Measurements from ENCODE around the gene ARHGAP1.

The ARHGAP1 gene

DNA sequence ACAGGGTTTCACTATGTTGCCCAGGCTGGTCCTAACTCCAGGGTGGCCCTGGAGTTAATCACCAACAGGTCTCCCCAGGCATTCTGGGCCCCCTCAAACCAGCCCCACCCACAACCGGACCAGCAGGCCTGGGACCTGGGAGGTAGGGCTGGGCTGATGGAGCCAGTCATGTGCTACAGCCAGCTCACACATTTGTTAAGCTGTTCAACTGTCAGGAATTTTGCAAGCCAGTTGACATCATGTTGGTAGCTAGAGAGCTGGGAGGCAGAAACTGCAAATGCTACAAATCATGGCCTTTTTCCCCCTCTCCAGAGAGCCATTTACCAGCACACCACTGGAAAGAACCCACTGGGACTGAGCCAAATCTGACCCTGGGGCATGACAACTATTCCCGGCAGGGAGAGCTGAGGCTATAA lies 6.8 kb downstream of the ARHGAP1 start:
- no peak overlapping the region for H3K4me3 ChIP-seq
- peaks cover 0 to 46% (median 14%) of the 10 kb centered on the region in 11 experiments; a peak in 9 of 22 replicates for H4K20me1 ChIP-seq
- no peaks in the 10 kb centered on the region for H3K9me3 ChIP-seq (replicated peaks in 1 of 11)
- TF ChIP-seq Cebpa-rat (IDR thresholded peaks at IDR 0.05) = no peak
- H3K36me3 ChIP-seq = peaks cover 53 to 94% (median 77%) of the 10 kb centered on the region in 11 experiments
- peaks cover 2 to 22% (median 19%) of the 10 kb centered on the region in 10 experiments; a peak in 19 of 20 replicates for H3K4me1 ChIP-seq
- peak overlapping the region in 2 of 11 experiments; percentile 11 to 18; a peak in 2 of 22 replicates for H3K9ac ChIP-seq
- peak overlapping the region in 3 of 11 experiments; percentile 15 to 23 (median 23); a peak in 1 of 22 replicates for H3K27ac ChIP-seq
- no peaks in the 10 kb centered on the region for H3K27me3 ChIP-seq
- no peak overlapping the region for H3K4me2 ChIP-seq

DNA sequence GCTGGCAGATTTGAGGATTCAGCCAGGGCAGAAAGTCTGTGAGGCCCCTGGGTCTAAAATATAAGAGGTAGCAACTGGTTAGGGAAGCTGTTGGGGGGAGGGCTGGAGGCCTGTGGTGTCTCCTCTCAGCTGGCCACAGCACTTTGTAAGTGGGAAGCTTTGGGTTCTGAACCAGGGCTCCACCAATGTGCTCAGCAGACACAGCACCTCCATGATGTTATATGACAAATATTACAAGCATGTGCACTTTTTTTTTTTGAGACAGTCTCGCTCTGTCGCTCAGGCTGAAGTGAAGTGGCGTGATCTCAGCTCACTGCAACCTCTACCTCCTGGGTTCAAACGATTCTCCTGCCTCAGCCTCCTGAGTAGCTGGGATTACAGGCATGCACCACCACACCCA lies 8.0 kb downstream of the ARHGAP1 start:
- no peak for TF ChIP-seq Cebpa-rat (IDR thresholded peaks at IDR 0.05)
- Histone ChIP-seq H3K4me2 (no peak overlapping the region), H4K20me1 (peaks cover 0 to 41% (median 11%) of the 10 kb centered on the region in 11 experiments; a peak in 9 of 22 replicates), H3K9me3 (replicated peaks in 1 of 11) (no peaks in the 10 kb centered on the region), H3K27ac (peak overlapping the region in 3 of 11 experiments; percentile 34 to 35 (median 34); a peak in 5 of 22 replicates), H3K27me3 (no peaks in the 10 kb centered on the region), H3K4me3 (no peak overlapping the region), H3K36me3 (peaks cover 64 to 100% (median 88%) of the 10 kb centered on the region in 11 experiments), H3K4me1 (peaks cover 6 to 22% (median 19%) of the 10 kb centered on the region in 10 experiments), H3K9ac (no peak overlapping the region; a peak in 1 of 22 replicates)

DNA sequence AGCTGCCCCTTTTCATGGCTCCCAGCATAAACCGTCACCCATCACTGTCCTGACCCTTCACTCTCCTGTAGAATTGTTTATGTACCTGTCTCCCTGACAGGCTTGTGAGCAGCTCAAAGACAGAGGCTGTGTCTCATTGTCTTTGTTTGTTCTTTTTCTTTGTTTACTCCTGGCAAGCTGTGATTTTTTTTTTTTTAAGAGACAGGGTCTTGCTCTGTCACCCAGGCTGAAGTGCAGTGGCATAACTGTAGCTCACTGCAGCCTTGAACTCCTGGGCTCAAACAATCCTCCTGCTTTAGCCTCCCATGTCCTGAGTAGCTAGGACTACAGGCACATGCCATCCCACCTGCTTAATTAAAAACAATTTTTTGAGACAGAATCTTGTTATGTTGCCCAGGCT lies 9.7 kb downstream of the ARHGAP1 start:
- TF ChIP-seq Cebpa-rat (IDR thresholded peaks at IDR 0.05) = no peak
- Histone ChIP-seq H3K9me3 (replicated peaks in 1 of 11) (no peaks in the 10 kb centered on the region), H4K20me1 (peaks cover 0 to 23% (median 0%) of the 10 kb centered on the region in 11 experiments; a peak in 7 of 22 replicates), H3K27ac (no peak overlapping the region), H3K4me2 (no peak overlapping the region), H3K36me3 (peaks cover 74 to 100% (median 95%) of the 10 kb centered on the region in 11 experiments), H3K27me3 (no peaks in the 10 kb centered on the region), H3K4me1 (peaks cover 16 to 35% (median 23%) of the 10 kb centered on the region in 10 experiments), H3K9ac (peak overlapping the region in 1 of 11 experiments; percentile 20; a peak in 1 of 22 replicates), H3K4me3 (no peak overlapping the region)

DNA sequence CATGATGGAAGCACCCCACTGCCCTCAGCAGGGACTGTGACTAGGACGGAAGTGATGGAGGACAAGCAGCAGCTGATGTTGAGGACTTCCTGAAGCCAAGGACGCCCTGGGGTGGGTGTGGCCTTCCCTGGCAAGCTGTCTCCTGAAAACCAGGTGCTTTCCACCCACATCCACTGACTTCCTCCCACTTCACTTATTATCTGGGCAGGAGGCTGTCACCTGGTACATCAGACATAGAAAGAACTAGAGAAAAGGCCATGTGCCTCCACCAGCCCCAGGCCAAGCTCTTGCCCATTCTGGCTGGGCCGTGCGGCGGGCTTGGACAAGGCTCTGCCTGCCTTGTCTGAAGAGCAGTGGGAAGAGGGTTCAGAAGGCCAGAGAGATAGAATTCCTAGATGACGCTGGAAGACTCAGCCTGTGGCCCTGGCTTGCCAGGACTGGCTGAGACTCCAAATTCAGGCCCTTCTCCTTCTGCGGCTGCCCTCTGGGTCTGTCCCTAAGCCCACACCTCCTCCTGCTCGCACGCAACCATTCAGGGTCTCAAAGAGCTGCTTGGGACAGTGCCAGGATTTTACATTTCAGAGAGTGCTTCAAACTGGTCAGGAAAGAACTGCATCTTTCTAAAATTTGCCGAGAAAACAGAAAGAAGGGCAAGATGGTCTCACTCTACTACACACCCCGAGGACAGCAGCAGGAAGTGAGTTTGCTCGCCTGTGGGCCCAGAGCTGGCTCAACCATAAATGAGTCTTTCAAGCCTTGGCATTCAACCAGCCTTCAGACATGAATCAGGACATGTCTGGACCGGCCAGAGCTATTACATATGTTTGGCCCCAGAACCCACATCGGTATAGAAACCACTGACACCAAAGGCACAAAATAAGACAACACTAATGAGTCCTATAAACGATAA lies 13.3 kb downstream of the ARHGAP1 start:
- Histone ChIP-seq H3K27me3 (no peaks in the 10 kb centered on the region), H3K4me2 (peak overlapping the region in 10 of 11 experiments; percentile 2 to 38 (median 16); a peak in 16 of 22 replicates), H3K4me3 (peak overlapping the region in 1 of 10 experiments; percentile 7; a peak in 1 of 20 replicates), H3K4me1 (peaks cover 23 to 56% (median 40%) of the 10 kb centered on the region in 10 experiments), H3K36me3 (peaks cover 62 to 100% (median 86%) of the 10 kb centered on the region in 11 experiments), H4K20me1 (0 out of 22 replicates have a peak, but pooled peaks cover 0 to 5% (median 0%) of the 10 kb centered on the region in 11 experiments), H3K9me3 (replicated peaks in 1 of 11) (no peaks in the 10 kb centered on the region), H3K9ac (peak overlapping the region in 7 of 11 experiments; percentile 6 to 42 (median 14); a peak in 5 of 22 replicates), H3K27ac (peak overlapping the region in 10 of 11 experiments; percentile 12 to 61 (median 54); a peak in 17 of 22 replicates)
- TF ChIP-seq Cebpa-rat (IDR thresholded peaks at IDR 0.05) = no peak

DNA sequence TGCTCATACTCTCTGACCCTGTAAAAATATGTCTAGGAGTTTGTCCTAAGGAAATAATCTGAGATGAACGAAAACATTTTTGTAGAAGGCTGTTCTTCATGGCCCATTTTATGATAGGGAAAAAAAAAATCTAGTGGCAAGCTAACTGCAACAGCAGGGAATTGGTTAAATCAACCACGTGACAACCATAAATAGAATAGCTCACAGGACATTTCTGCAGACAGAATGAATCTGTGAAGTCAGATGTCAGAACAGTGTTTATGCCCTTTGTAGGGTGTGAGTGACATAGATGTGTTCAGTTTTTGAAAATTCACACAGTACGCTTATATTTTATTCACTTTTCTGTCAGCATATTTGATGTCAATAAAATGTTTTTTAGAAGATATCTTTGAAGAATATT lies 16.1 kb downstream of the ARHGAP1 start:
- H3K27me3 ChIP-seq = no peaks in the 10 kb centered on the region
- H3K36me3 ChIP-seq = peaks cover 77 to 100% (median 89%) of the 10 kb centered on the region in 11 experiments
- peaks cover 23 to 58% (median 40%) of the 10 kb centered on the region in 10 experiments for H3K4me1 ChIP-seq
- H4K20me1 ChIP-seq = no peaks in the 10 kb centered on the region
- H3K4me2 ChIP-seq = peak overlapping the region in 6 of 11 experiments; percentile 1 to 50 (median 46); a peak in 8 of 22 replicates
- peak overlapping the region in 4 of 11 experiments; percentile 3 to 54 (median 32); a peak in 4 of 22 replicates for H3K9ac ChIP-seq
- peak overlapping the region in 8 of 11 experiments; percentile 20 to 52 (median 40); a peak in 8 of 22 replicates for H3K27ac ChIP-seq
- no peaks in the 10 kb centered on the region for H3K9me3 ChIP-seq (replicated peaks in 1 of 11)
- H3K4me3 ChIP-seq = no peak overlapping the region
- no peak for TF ChIP-seq Cebpa-rat (IDR thresholded peaks at IDR 0.05)

DNA sequence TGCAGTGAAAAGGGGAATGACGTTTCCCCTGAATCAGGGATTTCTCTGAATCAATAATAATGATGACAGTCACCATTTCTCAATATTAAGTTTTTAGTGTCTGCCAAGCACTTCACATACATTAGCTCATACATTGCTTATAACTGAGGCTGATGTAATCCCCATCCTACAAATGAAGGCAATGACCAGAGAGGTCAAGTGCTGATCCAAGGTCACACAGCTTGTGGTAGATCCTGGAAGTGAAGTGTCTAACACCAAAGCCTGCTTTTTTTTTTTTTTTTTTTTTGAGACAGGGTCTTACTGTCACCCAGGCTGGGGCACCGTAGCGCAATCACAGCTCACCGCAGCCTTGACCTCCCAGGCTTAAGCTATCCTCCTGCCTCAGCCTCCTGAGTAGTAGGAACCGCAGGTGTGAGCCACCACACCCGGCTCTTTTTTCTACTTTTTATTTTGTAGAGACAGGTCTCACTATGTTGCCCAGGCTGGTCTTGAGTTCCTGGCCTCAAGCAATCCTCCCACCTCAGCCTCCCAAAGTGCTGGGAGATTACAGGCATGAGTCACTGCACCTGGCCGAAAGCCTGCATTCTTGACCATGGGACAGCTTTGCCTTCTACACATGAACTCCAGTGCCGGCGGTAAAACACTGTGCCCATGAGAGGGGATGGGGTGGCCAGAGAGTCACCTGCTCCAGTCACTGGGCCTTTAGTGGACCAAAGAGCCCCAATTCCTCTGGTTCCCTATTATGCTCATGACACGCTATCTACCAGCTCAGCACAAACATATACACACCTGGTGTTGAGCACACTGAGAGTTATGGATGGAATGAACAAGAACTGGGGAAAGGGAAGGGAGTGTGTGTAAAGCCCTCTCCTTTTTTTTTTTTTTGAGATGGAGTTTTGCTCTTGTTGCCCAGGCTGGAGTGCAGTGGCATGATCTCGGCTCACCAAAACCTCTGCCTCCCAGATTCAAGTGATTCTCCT lies 17.4 kb downstream of the ARHGAP1 start:
- H3K9ac ChIP-seq = no peak overlapping the region
- no peaks in the 10 kb centered on the region for H3K9me3 ChIP-seq (replicated peaks in 1 of 11)
- peaks cover 77 to 100% (median 90%) of the 10 kb centered on the region in 11 experiments for H3K36me3 ChIP-seq
- H4K20me1 ChIP-seq = no peaks in the 10 kb centered on the region
- no peaks in the 10 kb centered on the region for H3K27me3 ChIP-seq
- no peak overlapping the region for H3K4me3 ChIP-seq
- H3K27ac ChIP-seq = peak overlapping the region in 5 of 11 experiments; percentile 1 to 52 (median 23); a peak in 3 of 22 replicates
- H3K4me1 ChIP-seq = peaks cover 29 to 60% (median 47%) of the 10 kb centered on the region in 10 experiments
- TF ChIP-seq Cebpa-rat (IDR thresholded peaks at IDR 0.05) = no peak
- no peak overlapping the region for H3K4me2 ChIP-seq

DNA sequence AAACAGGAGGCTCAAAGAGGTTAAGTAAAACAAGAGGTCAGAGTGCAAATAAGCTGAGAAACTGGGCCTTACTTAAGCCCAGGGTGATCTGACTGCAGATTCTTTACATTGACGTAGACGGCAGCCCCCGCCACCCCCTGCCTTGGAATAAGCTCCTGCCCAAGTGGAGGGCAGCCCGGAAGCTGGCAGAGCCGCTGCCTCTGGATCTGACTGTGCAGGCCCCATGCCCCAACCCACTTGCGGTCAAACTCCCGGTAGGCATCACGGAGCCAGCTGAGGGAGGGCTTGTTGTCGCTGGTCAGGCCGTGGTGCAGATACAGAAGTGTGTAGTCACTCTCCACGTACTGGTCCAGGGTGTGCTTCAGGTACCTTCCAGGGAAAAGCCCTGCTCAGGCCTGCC lies 18.6 kb downstream of the ARHGAP1 start:
- Histone ChIP-seq H3K36me3 (peaks cover 65 to 94% (median 81%) of the 10 kb centered on the region in 11 experiments), H3K27ac (peak overlapping the region in 4 of 11 experiments; percentile 8 to 45 (median 26); a peak in 5 of 22 replicates), H3K9ac (0 out of 22 replicates have a peak overlapping the region, but pooled peaks of 1 of the 11 experiments have one; percentile 10), H3K9me3 (replicated peaks in 1 of 11) (no peaks in the 10 kb centered on the region), H4K20me1 (no peaks in the 10 kb centered on the region), H3K4me3 (no peak overlapping the region), H3K4me2 (no peak overlapping the region), H3K4me1 (peaks cover 29 to 60% (median 48%) of the 10 kb centered on the region in 10 experiments), H3K27me3 (no peaks in the 10 kb centered on the region)
- TF ChIP-seq Cebpa-rat (IDR thresholded peaks at IDR 0.05) = no peak

DNA sequence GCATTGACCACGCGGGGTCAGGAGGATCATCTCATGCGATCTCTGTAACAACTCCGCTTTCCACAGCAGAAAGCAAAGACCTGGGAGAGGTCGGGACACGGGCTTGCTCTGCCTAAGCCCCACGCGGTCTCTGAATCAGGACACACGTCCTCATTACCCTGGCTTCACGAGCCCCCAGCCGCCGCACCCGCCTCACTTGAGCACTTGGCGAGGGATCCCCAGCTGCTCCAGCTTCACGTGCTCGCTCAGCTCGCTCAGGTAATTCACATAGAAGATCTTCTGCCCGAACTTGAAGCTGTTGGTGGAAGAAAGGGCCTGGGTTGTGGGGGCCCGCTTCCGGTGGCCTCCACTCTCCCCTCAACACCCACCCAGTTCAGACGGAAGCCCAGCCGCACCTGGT lies 19.6 kb downstream of the ARHGAP1 start:
- no peak for TF ChIP-seq Cebpa-rat (IDR thresholded peaks at IDR 0.05)
- Histone ChIP-seq H3K4me3 (no peak overlapping the region), H3K4me1 (peaks cover 35 to 61% (median 52%) of the 10 kb centered on the region in 10 experiments), H3K9ac (peak overlapping the region in 1 of 11 experiments; percentile 26; a peak in 1 of 22 replicates), H3K9me3 (replicated peaks in 1 of 11) (no peaks in the 10 kb centered on the region), H3K27ac (peak overlapping the region in 2 of 11 experiments; percentile 29 to 40; a peak in 6 of 22 replicates), H3K4me2 (no peak overlapping the region), H3K27me3 (no peaks in the 10 kb centered on the region), H3K36me3 (peaks cover 55 to 91% (median 74%) of the 10 kb centered on the region in 11 experiments), H4K20me1 (no peaks in the 10 kb centered on the region)

All from BLaER1 treated with 17β-estradiol and CSF1 and Interleukin-3, amounts not matched to agents 10 nM and 100 nM (cell line).